HG03378 (cell line): ENCODE data around the gene MED22.
"Not testable (repeated sequence)": the region's sequence is repeated elsewhere in the genome, so short reads cannot be mapped to it uniquely, and the experiment has no call there.

ENCODE experiments used
- ATAC-seq: cut with Tn5 transposase; IDR thresholded peaks from one replicate; pipeline ENCODE4 v1.9.1; 2021; ENCODE audit warnings: mild to moderate bottlenecking, moderate library complexity; ENCODE audit not compliant: unreplicated experiment

Gene MED22

GRCh38 chr9:133307301-133307700 lies 40.6 kb downstream of the MED22 start:
- ATAC-seq, result no peak

GRCh38 chr9:133306242-133307204 lies 41.4 kb downstream of the MED22 start:
- no peak for ATAC-seq

- no peak for ATAC-seq
Observed at GRCh38 chr9:133305731-133306130, 42.2 kb downstream of the MED22 start.

GRCh38 chr9:133304477-133305377 lies 43.2 kb downstream of the MED22 start:
- no peak for ATAC-seq

GRCh38 chr9:133304158-133304470 lies 43.8 kb downstream of the MED22 start:
- no peak for ATAC-seq

GRCh38 chr9:133303266-133304157 lies 44.4 kb downstream of the MED22 start:
- no peak for ATAC-seq

GRCh38 chr9:133301253-133302230 lies 46.4 kb downstream of the MED22 start:
- no peak for ATAC-seq

- ATAC-seq, result not testable (repeated sequence)
Observed at GRCh38 chr9:133299996-133300395, 47.9 kb downstream of the MED22 start.

- ATAC-seq, result no peak
Observed at GRCh38 chr9:133294257-133294656, 53.7 kb downstream of the MED22 start.

GRCh38 chr9:133290751-133291302 lies 57.1 kb downstream of the MED22 start:
- no peak for ATAC-seq
